ENCODE data around the gene MOG.

- TF ChIP-seq TAF1 (IDR thresholded peaks at IDR 0.05; ENCODE audit: low read depth, low read length) (no peak), POLR2A (IDR thresholded peaks at IDR 0.05; ENCODE audit: low read depth, low read length) (no peak)
These were observed 52.3 kb downstream of the MOG start for GRCh38 chr6:29709188-29709587.
